H9 (cell line): ENCODE data around the gene SGIP1. TPM values are rescaled to one million over a fixed set of nuclear protein-coding genes. Genes with fewer than 3 reads are reported as not detected.

Source experiments
- DNase-seq: peaks from one replicate; pipeline ENCODE4 v3.0.0-alpha.2; 2017
- H2AFZ ChIP-seq: one replicate; pipeline ENCODE4 v1.6.1; 2013; ENCODE audit warnings: mild to moderate bottlenecking, low read length, control low read depth, moderate library complexity
- H2AK5ac ChIP-seq: 2 replicates; pipeline ENCODE4 v1.6.1; 2013; ENCODE audit warnings: low read length, control low read depth, mixed read lengths; ENCODE audit not compliant: insufficient read length
- H2BK120ac ChIP-seq: one replicate; pipeline ENCODE4 v1.6.1; 2013; ENCODE audit warnings: low read depth, mild to moderate bottlenecking, low read length, control low read depth, inconsistent platforms; ENCODE audit not compliant: poor library complexity, severe bottlenecking
- H2BK12ac ChIP-seq: 2 replicates; pipeline ENCODE4 v1.6.1; 2013; ENCODE audit warnings: low read length, control low read depth, mixed read lengths, low read depth; ENCODE audit not compliant: insufficient read length
- H2BK15ac ChIP-seq: 2 replicates; pipeline ENCODE4 v1.6.1; 2013; ENCODE audit warnings: low read depth, low read length, control low read depth
- H2BK20ac ChIP-seq: one replicate; pipeline ENCODE4 v1.6.1; 2013; ENCODE audit warnings: low read depth, mild to moderate bottlenecking, low read length, control low read depth, inconsistent platforms; ENCODE audit not compliant: poor library complexity, severe bottlenecking
- H2BK5ac ChIP-seq: 2 replicates; pipeline ENCODE4 v1.6.1; 2013; ENCODE audit warnings: low read length, control low read depth, mixed read lengths; ENCODE audit not compliant: insufficient read length
- H3K14ac ChIP-seq: 2 replicates; pipeline ENCODE4 v1.6.1; 2013; ENCODE audit warnings: low read length, control low read depth; ENCODE audit not compliant: insufficient read depth
- H3K18ac ChIP-seq: 2 replicates; pipeline ENCODE4 v1.6.1; 2013; ENCODE audit warnings: low read depth, mild to moderate bottlenecking, mixed read lengths, low read length, control low read depth; ENCODE audit not compliant: insufficient read length
- H3K23ac ChIP-seq: 2 replicates; pipeline ENCODE4 v1.6.1; 2013; ENCODE audit warnings: low read length, control low read depth, mixed read lengths, low read depth; ENCODE audit not compliant: insufficient read length
- H3K23me2 ChIP-seq: 2 replicates; pipeline ENCODE4 v1.6.1; 2013; ENCODE audit warnings: low read depth, mild to moderate bottlenecking, mixed read lengths, low read length, control low read depth; ENCODE audit not compliant: insufficient read length, poor library complexity, severe bottlenecking
- H3K27ac ChIP-seq: 2 replicates; pipeline ENCODE4 v1.5.1; 2013; ENCODE audit warnings: low read length, control low read depth, mixed read lengths, low read depth; ENCODE audit not compliant: insufficient read length
- H3K27me3 ChIP-seq: 2 replicates; pipeline ENCODE4 v1.6.1; 2013; ENCODE audit warnings: low read length, control low read depth, inconsistent platforms; ENCODE audit not compliant: insufficient read depth
- H3K4ac ChIP-seq: 2 replicates; pipeline ENCODE4 v1.6.1; 2013; ENCODE audit warnings: low read depth, mild to moderate bottlenecking, control low read depth, inconsistent platforms, low read length, moderate library complexity
- H3K4me1 ChIP-seq: 2 replicates; pipeline ENCODE4 v1.6.1; 2013; ENCODE audit warnings: low read length, control low read depth, inconsistent platforms; ENCODE audit not compliant: insufficient read depth
- H3K4me2 ChIP-seq: 2 replicates; pipeline ENCODE4 v1.6.1; 2013; ENCODE audit warnings: low read length, control low read depth, mixed read lengths; ENCODE audit not compliant: insufficient read length, insufficient read depth
- H3K56ac ChIP-seq: 2 replicates; pipeline ENCODE4 v1.6.1; 2013; ENCODE audit warnings: low read depth, mild to moderate bottlenecking, mixed read lengths, low read length, control low read depth; ENCODE audit not compliant: insufficient read length
- H3K79me1 ChIP-seq: 2 replicates; pipeline ENCODE4 v1.6.1; 2013; ENCODE audit warnings: low read depth, mild to moderate bottlenecking, moderate library complexity, low read length, control low read depth, inconsistent platforms; ENCODE audit not compliant: insufficient read depth, poor library complexity, severe bottlenecking
- H3K79me2 ChIP-seq: 2 replicates; pipeline ENCODE4 v1.6.1; 2013; ENCODE audit warnings: low read length, control low read depth, inconsistent platforms; ENCODE audit not compliant: insufficient read depth
- H3K9ac ChIP-seq: 2 replicates; pipeline ENCODE4 v1.6.1; 2013; ENCODE audit warnings: low read length, control low read depth, mixed read lengths; ENCODE audit not compliant: insufficient read length; ENCODE audit errors: extremely low read depth
- H3K9me3 ChIP-seq: one replicate; pipeline ENCODE4 v1.6.1; 2013; ENCODE audit warnings: low read depth, low read length, inconsistent platforms; ENCODE audit not compliant: control insufficient read depth
- H3T11ph ChIP-seq: one replicate; pipeline ENCODE4 v1.6.1; 2013; ENCODE audit warnings: mild to moderate bottlenecking, low read length, control low read depth, inconsistent platforms
- H4K20me1 ChIP-seq: one replicate; pipeline ENCODE4 v1.6.1; 2013; ENCODE audit not compliant: control insufficient read depth, insufficient read length, insufficient read depth
- H4K5ac ChIP-seq: 2 replicates; pipeline ENCODE4 v1.6.1; 2013; ENCODE audit warnings: low read depth, mild to moderate bottlenecking, mixed read lengths, low read length, control low read depth; ENCODE audit not compliant: insufficient read length
- H4K8ac ChIP-seq: replicated peaks from 2 replicates; pipeline ENCODE4 v1.6.1; 2013; ENCODE audit warnings: low read length, control low read depth, mixed read lengths, low read depth; ENCODE audit not compliant: insufficient read length
- H4K91ac ChIP-seq: 2 replicates; pipeline ENCODE4 v1.6.1; 2013; ENCODE audit warnings: low read depth, mild to moderate bottlenecking, moderate library complexity, mixed read lengths, low read length, control low read depth; ENCODE audit not compliant: insufficient read length
- H3K27ac Mint-ChIP-seq, 3 experiments: 2 replicates in 2 of 3; 3 replicates in 1 of 3; pipeline ENCODE4 v1.8.0; 2020 to 2021; ENCODE audit warnings: mixed read lengths in 3 of 3, mild to moderate bottlenecking in 1 of 3, moderate library complexity in 1 of 3
- H3K27me3 Mint-ChIP-seq: 2 replicates; pipeline ENCODE4 v1.8.0; 2021; ENCODE audit warnings: low read depth, mild to moderate bottlenecking, moderate library complexity, mixed read lengths
- H3K36me3 Mint-ChIP-seq, 3 experiments: 2 replicates in 2 of 3; 3 replicates in 1 of 3; pipeline ENCODE4 v1.8.0; 2020 to 2021; ENCODE audit warnings: low read depth in 3 of 3, mixed read lengths in 3 of 3; ENCODE audit not compliant: insufficient read depth in 1 of 3
- H3K4me1 Mint-ChIP-seq, 2 experiments: 2 replicates each; pipeline ENCODE4 v1.8.0; 2020; ENCODE audit warnings: mixed read lengths in 2 of 2
- H3K4me3 Mint-ChIP-seq, 2 experiments: 2 replicates in 1 of 2; 3 replicates in 1 of 2; pipeline ENCODE4 v1.8.0; 2020 to 2021; ENCODE audit warnings: mild to moderate bottlenecking in 2 of 2, mixed read lengths in 2 of 2, moderate library complexity in 1 of 2
- H3K9me3 Mint-ChIP-seq, 2 experiments: 2 replicates in 1 of 2; 3 replicates in 1 of 2; pipeline ENCODE4 v1.8.0; 2020; ENCODE audit warnings: mild to moderate bottlenecking in 2 of 2, mixed read lengths in 2 of 2, moderate library complexity in 1 of 2
- total RNA-seq: library from RNA; stranded (reverse); gene quantifications from 2 replicates; pipeline ENCODE4 v1.2.1, GENCODE V29; 2021
- TF ChIP-seq, protein P1 (sequence below): fragments of 200-600 bp; sonication (generic); conservative IDR thresholded peaks from 3 replicates; pipeline ENCODE4 v1.8.0; 2021; ENCODE audit warnings: antibody characterized with exemption, mild to moderate bottlenecking

Gene SGIP1
- total RNA-seq, 1 experiment from 2014 or later, result 1.5 TPM

DNA sequence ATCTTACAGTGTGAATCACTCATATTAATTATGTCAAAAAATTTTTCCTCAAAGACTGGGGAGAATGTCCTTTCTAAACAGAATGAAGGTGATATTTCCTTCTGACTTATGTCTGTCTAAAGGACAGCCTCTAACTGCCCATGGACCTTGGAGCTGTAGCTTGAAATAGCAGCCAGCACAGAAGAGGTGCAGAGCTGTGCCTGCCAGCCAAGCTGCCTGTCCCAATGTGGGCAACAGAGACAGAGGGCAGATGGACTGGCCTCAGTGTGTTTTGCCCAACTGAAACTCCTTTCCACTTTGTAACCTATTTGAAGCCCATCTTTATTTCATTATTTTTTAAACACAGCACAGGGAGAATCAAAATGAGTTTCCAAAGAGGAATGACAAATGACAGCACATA is 120.7 kb downstream of the SGIP1 start:
- Histone ChIP-seq H3K79me1 (no peaks in the 10 kb centered on the region), H2BK120ac (no peak overlapping the region), H4K91ac (no peak overlapping the region), H3K23ac (no peak overlapping the region), H3K56ac (no peak overlapping the region), H3K9me3 (no peaks in the 10 kb centered on the region), H3K23me2 (no peaks in the 10 kb centered on the region), H2BK5ac (no peak overlapping the region), H3K4ac (no peak overlapping the region), H3K4me2 (no peak overlapping the region), H3K27ac (no peak overlapping the region), H3K79me2 (no peaks in the 10 kb centered on the region), H3K14ac (no peak overlapping the region), H2AK5ac (no peak overlapping the region), H4K5ac (no peak overlapping the region), H2BK20ac (no peak overlapping the region), H2AFZ (no peak overlapping the region), H4K20me1 (no peaks in the 10 kb centered on the region), H3K27me3 (no peaks in the 10 kb centered on the region; the same call in 1 of the 2 replicates), H3K18ac (no peak overlapping the region), H4K8ac (no peak overlapping the region), H3K9ac (no peak overlapping the region), H2BK12ac (no peak overlapping the region), H3K4me1 (peaks cover 6% of the 10 kb centered on the region), H3T11ph (no peak overlapping the region), H2BK15ac (no peak overlapping the region)
- Mint-ChIP-seq H3K4me3 (no peak overlapping the region), H3K4me1 (peaks cover 9 to 15% of the 10 kb centered on the region in 2 experiments), H3K9me3 (peaks cover 0 to 3% of the 10 kb centered on the region in 2 experiments; a peak in 1 of 5 replicates), H3K36me3 (no peaks in the 10 kb centered on the region; a peak in 1 of 7 replicates), H3K27me3 (no peaks in the 10 kb centered on the region), H3K27ac (no peak overlapping the region)
- no peak for DNase-seq
- TF ChIP-seq, protein P1, sequence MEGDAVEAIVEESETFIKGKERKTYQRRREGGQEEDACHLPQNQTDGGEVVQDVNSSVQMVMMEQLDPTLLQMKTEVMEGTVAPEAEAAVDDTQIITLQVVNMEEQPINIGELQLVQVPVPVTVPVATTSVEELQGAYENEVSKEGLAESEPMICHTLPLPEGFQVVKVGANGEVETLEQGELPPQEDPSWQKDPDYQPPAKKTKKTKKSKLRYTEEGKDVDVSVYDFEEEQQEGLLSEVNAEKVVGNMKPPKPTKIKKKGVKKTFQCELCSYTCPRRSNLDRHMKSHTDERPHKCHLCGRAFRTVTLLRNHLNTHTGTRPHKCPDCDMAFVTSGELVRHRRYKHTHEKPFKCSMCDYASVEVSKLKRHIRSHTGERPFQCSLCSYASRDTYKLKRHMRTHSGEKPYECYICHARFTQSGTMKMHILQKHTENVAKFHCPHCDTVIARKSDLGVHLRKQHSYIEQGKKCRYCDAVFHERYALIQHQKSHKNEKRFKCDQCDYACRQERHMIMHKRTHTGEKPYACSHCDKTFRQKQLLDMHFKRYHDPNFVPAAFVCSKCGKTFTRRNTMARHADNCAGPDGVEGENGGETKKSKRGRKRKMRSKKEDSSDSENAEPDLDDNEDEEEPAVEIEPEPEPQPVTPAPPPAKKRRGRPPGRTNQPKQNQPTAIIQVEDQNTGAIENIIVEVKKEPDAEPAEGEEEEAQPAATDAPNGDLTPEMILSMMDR, result no peak
